Measurements from ENCODE around the gene GATAD2A. TPM values are rescaled to one million over a fixed set of nuclear protein-coding genes. Genes with fewer than 3 reads are reported as not detected.

GATAD2A gene
- total RNA-seq, 1 donor from 2014 or later = 91.0 TPM

DNA sequence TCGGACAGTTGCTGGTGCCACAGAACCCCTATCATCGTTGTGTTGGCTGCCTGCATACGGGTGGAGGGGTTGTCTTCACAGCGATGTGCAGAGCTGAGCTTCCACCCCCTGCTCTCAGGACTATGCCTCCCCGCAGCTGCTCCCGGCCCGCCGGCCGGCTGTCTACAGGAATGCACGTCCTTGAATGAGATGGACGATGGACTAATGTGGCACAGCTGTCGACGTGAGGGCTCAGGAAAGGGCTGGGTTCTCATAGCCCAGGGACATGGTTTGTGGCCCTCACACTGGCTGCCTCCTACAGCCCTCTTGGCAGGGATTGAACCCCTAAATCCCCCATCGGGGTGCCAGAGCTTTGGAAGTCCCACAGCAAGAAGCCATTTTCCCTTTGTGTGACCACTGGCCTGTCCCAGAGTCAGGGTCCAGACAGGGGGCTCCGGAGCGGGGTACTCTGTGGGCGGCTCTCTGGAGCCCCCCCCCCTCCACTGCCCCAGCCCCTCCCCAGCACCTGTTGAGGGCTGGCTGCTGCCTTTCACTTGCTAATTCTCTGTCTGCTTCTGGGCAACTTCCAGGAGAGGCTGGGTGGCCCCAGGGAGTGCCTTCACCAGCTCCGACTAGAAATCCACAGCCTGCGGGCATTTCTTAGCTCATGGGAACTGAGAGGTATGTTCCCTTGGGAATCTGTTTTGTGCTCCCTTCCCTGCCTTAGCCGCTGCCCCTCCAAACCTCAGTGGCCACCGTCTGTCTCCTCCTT is 69.7 kb downstream of the GATAD2A start:
- H3K4me1 Mint-ChIP-seq (ENCODE audit: low read depth) = peaks cover 7% of the 10 kb centered on the region

DNA sequence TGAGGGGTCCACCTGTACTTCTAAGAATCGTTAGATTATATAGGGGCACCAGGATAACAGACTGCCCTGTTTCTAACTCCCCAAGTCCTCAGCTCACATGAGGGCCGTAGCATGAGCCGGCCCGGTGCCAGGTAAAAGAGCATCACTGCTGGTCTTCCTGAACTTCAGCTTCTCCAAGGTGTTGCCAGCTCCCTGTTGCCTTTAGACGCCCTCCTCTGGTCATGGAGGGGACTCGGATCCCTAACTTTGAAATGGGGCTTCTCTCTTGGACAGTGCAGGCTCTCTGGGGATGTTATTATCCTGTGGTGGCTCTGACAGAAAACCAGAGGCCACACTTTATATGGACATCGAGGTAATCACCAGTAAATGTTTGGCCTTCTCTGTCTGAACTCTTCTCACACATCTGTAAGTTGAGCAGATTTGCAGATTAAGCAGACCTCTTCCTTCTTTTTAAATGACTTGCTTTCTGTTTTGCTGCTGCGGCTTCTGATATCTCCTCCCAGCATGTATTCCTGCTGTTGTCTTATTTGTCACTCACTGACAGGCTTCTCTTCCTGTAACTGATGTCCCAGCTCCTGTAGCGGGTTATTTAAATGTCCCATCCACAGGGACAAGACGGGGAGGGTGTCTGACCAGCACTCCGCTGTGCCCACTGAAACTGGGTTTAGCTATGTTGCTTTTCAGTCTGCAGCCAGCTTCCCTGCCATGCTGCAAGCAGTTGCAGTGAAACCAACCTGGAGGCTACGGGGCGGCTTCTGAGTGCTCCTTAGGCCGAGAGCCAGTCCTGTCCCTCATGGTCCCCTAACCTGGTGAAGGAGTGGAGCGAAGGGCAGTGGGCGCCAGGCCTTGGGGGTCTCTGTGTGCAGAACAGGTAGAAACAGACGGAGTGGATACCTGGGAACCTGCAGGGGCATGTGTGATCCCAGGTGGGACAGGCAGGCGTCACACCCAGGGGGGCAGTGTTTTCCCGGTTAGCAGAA is 70.7 kb downstream of the GATAD2A start:
- Mint-ChIP-seq H3K4me3 (ENCODE audit: low read depth) (no peak overlapping the region), H3K36me3 (ENCODE audit: insufficient read depth) (no peaks in the 10 kb centered on the region), H3K4me1 (ENCODE audit: low read depth) (peaks cover 7% of the 10 kb centered on the region), H3K9me3 (ENCODE audit: low read depth) (no peaks in the 10 kb centered on the region), H3K27me3 (no peaks in the 10 kb centered on the region), H3K27ac (peak overlapping the region; percentile 49)
- no peak for DNase-seq (ENCODE audit: low spot score, unreplicated experiment)
- TF ChIP-seq, protein P1, sequence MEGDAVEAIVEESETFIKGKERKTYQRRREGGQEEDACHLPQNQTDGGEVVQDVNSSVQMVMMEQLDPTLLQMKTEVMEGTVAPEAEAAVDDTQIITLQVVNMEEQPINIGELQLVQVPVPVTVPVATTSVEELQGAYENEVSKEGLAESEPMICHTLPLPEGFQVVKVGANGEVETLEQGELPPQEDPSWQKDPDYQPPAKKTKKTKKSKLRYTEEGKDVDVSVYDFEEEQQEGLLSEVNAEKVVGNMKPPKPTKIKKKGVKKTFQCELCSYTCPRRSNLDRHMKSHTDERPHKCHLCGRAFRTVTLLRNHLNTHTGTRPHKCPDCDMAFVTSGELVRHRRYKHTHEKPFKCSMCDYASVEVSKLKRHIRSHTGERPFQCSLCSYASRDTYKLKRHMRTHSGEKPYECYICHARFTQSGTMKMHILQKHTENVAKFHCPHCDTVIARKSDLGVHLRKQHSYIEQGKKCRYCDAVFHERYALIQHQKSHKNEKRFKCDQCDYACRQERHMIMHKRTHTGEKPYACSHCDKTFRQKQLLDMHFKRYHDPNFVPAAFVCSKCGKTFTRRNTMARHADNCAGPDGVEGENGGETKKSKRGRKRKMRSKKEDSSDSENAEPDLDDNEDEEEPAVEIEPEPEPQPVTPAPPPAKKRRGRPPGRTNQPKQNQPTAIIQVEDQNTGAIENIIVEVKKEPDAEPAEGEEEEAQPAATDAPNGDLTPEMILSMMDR (IDR thresholded peaks at IDR 0.05; ENCODE audit: unreplicated experiment) = peak; percentile 47

More for the DNA sequence above, 69.7 kb downstream of the GATAD2A start:
- Mint-ChIP-seq H3K9me3 (ENCODE audit: low read depth) (no peaks in the 10 kb centered on the region), H3K4me3 (ENCODE audit: low read depth) (no peak overlapping the region), H3K27me3 (no peaks in the 10 kb centered on the region), H3K36me3 (ENCODE audit: insufficient read depth) (peaks cover 4% of the 10 kb centered on the region), H3K27ac (peak overlapping the region; percentile 49)
- TF ChIP-seq, protein P1 (IDR thresholded peaks at IDR 0.05; ENCODE audit: unreplicated experiment) = no peak
- no peak for DNase-seq (ENCODE audit: low spot score, unreplicated experiment)

DNA sequence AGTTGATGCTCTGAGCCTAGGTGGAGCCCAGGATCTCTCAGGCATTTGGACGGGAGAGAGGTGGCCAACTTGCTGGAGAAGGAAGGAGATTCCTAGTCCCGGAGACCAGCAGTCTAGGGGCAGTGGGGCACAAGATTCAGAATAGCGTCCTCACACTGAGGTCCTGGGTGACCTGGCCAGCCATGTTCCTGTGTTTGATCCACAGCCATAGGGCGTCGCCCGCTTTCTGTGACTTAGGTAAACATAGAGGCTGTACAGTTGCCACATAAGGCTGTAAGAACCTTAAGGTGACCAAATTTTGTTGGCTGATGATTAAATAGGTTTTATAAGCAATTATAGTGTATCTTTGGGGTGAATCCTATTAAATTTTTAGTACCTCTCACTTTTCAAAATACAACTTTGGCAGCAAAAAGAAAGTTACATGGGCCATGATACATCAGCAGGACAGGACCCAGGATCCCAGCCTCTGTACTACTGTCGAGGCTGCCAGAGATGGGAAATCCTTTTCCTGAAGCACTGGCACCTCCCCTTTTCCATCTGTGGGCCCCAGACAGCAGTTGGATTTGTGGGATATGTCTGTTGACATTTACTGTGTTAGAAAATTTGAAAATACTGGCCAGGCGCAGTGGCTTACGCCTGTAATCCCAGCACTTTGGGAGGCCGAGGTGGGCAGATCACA is 72.4 kb downstream of the GATAD2A start:
- Mint-ChIP-seq H3K27ac (peak overlapping the region; percentile 78), H3K4me1 (ENCODE audit: low read depth) (peaks cover 7% of the 10 kb centered on the region), H3K9me3 (ENCODE audit: low read depth) (no peaks in the 10 kb centered on the region), H3K27me3 (no peaks in the 10 kb centered on the region), H3K36me3 (ENCODE audit: insufficient read depth) (no peaks in the 10 kb centered on the region), H3K4me3 (ENCODE audit: low read depth) (no peak overlapping the region)
- TF ChIP-seq, protein P1 (IDR thresholded peaks at IDR 0.05; ENCODE audit: unreplicated experiment) = no peak
- no peak for DNase-seq (ENCODE audit: low spot score, unreplicated experiment)

DNA sequence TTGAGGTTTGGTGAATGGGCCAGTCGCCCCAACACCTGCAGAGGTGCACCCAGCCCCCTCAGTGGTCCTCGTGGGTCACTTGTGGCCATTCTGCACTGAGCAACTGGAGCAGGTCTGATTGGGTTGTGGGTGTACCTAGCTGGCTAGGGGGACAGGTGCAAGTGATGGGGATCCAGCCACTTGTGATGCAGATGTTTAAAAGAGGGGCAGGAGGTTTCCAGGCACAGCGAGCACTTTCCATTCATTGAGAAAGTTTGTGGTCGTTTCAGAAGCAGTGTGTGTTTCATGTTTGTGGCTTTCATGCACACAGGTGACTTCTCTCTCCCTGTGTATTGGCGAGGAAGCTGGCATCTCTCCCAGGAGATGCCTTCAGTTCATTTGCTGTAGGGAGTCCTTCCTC is 75.2 kb downstream of the GATAD2A start:
- no peaks in the 10 kb centered on the region for H3K9me3 Mint-ChIP-seq (ENCODE audit: low read depth)
- H3K4me1 Mint-ChIP-seq (ENCODE audit: low read depth) = peaks cover 8% of the 10 kb centered on the region
- H3K4me3 Mint-ChIP-seq (ENCODE audit: low read depth) = no peak overlapping the region
- H3K27ac Mint-ChIP-seq = no peak overlapping the region
- DNase-seq (ENCODE audit: low spot score, unreplicated experiment) = no peak
- no peaks in the 10 kb centered on the region for H3K27me3 Mint-ChIP-seq
- TF ChIP-seq, protein P1 (IDR thresholded peaks at IDR 0.05; ENCODE audit: unreplicated experiment) = no peak
- H3K36me3 Mint-ChIP-seq (ENCODE audit: insufficient read depth) = peaks cover 3% of the 10 kb centered on the region

Measured in progenitor cell of endocrine pancreas (in vitro differentiated cells).